ENCODE results near the gene ABRACL. TPM values are rescaled to one million over a fixed set of nuclear protein-coding genes. Genes with fewer than 3 reads are reported as not detected.
"Not testable (repeated sequence)": the region's sequence is repeated elsewhere in the genome, so short reads cannot be mapped to it uniquely, and the experiment has no call there.

The ABRACL gene
- total RNA-seq, 2 experiments from 2014 or later: 92.5 to 180 TPM

DNA sequence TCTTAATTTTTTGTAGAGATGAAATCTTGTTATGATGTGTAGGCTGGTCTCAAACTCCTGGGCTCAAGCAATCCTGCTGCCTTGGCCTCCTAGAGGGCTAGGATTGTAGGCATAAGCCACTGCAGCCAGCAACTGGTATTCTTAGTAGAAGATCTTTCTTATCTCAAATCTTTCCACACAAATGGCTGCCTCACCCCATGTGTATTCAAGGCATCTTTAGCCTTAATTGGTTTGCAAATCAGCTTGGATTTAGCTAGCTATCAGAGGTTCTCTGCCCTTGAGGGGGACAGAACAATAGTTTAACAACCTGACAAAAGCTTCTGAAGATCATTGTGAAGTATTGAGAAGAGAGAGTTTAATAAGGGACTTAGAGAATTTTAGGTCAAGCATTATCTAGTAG is 17.9 kb upstream of the ABRACL start:
- Mint-ChIP-seq H3K27me3 (no peaks in the 10 kb centered on the region), H3K4me3 (no peak overlapping the region), H3K4me1 (no peaks in the 10 kb centered on the region), H3K36me3 (ENCODE audit: low read depth) (no peaks in the 10 kb centered on the region), H3K27ac (no peak overlapping the region), H3K9me3 (ENCODE audit: low read depth) (no peaks in the 10 kb centered on the region)
- ATAC-seq (no peak), DNase-seq (no peak)
- ChIA-PET CTCF (interaction anchor here (2.1 kb wide), 1 partner anchor 22 kb away, joined by 6 read pairs; the partner anchor contains the start of gene REPS1), POLR2A (no interaction called here)
- intact Hi-C loops (cut with DNase I, micrococcal nuclease): no loop called here

DNA sequence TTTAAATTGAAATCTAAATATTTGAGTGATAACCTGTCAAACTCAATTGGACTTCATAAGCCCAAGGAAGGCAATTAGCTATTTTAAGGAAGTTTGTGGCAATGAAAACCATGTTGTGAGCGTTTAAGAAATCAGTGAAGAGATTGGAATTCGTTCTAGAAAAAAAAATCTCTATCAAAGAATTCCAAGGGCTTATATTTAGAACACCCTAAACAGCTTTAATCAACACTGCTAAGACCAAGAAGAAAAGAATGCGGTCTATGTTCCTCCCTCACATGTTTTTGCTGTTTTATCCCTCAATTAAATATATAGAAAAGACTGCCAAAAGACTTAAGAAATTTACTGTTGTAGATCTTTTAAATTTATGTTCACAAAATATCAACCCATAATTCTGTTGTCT is 16.6 kb upstream of the ABRACL start:
- DNase-seq: no peak

DNA sequence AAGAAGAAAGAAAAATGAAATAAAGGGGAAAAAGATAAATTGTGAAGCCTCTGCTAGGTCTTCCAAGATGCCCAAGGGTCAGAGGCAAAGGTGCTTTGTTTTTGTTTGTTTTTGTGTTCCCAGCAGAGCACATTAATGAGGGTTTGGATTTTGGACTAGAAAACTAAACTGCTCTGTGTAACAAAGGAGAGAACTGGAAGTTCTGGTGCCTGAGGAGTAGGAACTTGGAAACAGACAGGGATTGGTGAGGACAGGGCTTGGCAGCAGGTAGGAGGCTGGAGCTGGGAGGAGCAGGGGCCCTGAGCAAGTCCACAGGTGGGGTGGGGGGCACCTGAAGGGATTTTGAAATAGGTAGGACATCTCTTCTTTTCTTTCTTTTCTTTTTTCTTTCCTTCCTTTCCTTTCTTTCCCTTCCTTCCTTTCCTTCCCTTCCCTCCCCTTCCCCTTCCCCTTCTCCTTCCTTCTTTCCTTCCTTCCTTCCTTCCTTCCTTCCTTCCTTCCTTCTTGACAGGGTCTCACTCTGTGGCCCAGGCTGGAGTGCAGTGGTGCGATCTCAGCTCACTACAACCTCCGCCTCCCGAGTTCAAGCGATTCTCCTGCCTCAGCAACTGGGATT is 15.3 kb upstream of the ABRACL start:
- ChIA-PET CTCF (no interaction called here), POLR2A (no interaction called here)
- no peak for DNase-seq
- no peaks in the 10 kb centered on the region for H3K9me3 Mint-ChIP-seq (ENCODE audit: low read depth)
- ATAC-seq: no peak
- no peaks in the 10 kb centered on the region for H3K4me1 Mint-ChIP-seq
- H3K4me3 Mint-ChIP-seq: no peak overlapping the region
- no peak overlapping the region for H3K27ac Mint-ChIP-seq
- H3K36me3 Mint-ChIP-seq (ENCODE audit: low read depth): no peaks in the 10 kb centered on the region
- no peaks in the 10 kb centered on the region for H3K27me3 Mint-ChIP-seq
- intact Hi-C loops (cut with DNase I, micrococcal nuclease): no loop called here

More for the DNA sequence above, 16.6 kb upstream of the ABRACL start:
- intact Hi-C loops (cut with DNase I, micrococcal nuclease): no loop called here
- CTCF ChIA-PET: interaction anchor here (2.1 kb wide), 1 partner anchor 23 kb away, joined by 6 read pairs; the partner anchor contains the start of gene REPS1
- POLR2A ChIA-PET: no interaction called here
- Mint-ChIP-seq H3K4me3 (no peak overlapping the region), H3K36me3 (ENCODE audit: low read depth) (no peaks in the 10 kb centered on the region), H3K27me3 (no peaks in the 10 kb centered on the region), H3K27ac (no peak overlapping the region), H3K4me1 (no peaks in the 10 kb centered on the region), H3K9me3 (ENCODE audit: low read depth) (no peaks in the 10 kb centered on the region)
- no peak for ATAC-seq

DNA sequence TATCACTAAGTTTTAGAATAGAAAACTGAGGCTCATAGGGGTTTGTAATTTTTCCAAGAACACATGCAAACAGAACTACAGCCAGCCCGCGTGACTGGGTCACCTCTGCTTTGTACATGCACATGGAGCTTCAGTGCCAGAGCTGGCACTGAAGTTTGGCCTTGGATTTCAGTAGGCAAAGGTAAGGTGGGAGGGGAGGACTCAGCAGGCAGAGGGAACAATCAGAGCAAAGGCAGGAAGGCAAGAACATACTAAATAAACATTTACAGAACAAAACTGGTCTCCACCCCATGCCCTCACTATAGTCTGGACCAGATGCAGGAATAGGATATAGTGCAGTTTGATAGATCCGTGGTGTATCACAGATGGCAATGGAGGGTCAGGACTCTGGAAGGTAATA is 13.6 kb upstream of the ABRACL start:
- intact Hi-C loops (cut with DNase I, micrococcal nuclease): no loop called here
- POLR2A ChIA-PET: no interaction called here
- ATAC-seq (no peak), DNase-seq (no peak)
- CTCF ChIA-PET: interaction anchor here (1.0 to 1.6 kb wide), 2 partner anchors 11 to 26 kb away, joined by 4 read pairs; no protein-coding TSS in a partner anchor
- Mint-ChIP-seq H3K27ac (no peak overlapping the region), H3K9me3 (ENCODE audit: low read depth) (no peaks in the 10 kb centered on the region), H3K27me3 (no peaks in the 10 kb centered on the region), H3K4me3 (no peak overlapping the region), H3K4me1 (no peaks in the 10 kb centered on the region), H3K36me3 (ENCODE audit: low read depth) (no peaks in the 10 kb centered on the region)

GRCh38 chr6:139016337-139017213 is 12.0 kb upstream of the ABRACL start:
- POLR2A ChIA-PET: no interaction called here
- Mint-ChIP-seq H3K36me3 (ENCODE audit: low read depth) (no peaks in the 10 kb centered on the region), H3K4me3 (no peak overlapping the region), H3K4me1 (no peaks in the 10 kb centered on the region), H3K9me3 (ENCODE audit: low read depth) (no peaks in the 10 kb centered on the region), H3K27me3 (no peaks in the 10 kb centered on the region), H3K27ac (no peak overlapping the region)
- DNase-seq: no peak
- no peak for ATAC-seq
- intact Hi-C loops (cut with DNase I, micrococcal nuclease): no loop called here
- CTCF ChIA-PET: interaction anchor here (0.5 to 1.9 kb wide), 6 partner anchors 18 to 201 kb away, joined by 3 to 4 read pairs (median 3); no protein-coding TSS in a partner anchor

GRCh38 chr6:139017227-139017626 is 11.3 kb upstream of the ABRACL start:
- Mint-ChIP-seq H3K27ac (no peak overlapping the region), H3K4me3 (no peak overlapping the region), H3K27me3 (no peaks in the 10 kb centered on the region), H3K4me1 (no peaks in the 10 kb centered on the region), H3K36me3 (ENCODE audit: low read depth) (no peaks in the 10 kb centered on the region), H3K9me3 (ENCODE audit: low read depth) (no peaks in the 10 kb centered on the region)
- ATAC-seq (no peak), DNase-seq (no peak)
- intact Hi-C loops (cut with DNase I, micrococcal nuclease): no loop called here
- POLR2A ChIA-PET: no interaction called here
- CTCF ChIA-PET: interaction anchor here (1.1 to 1.9 kb wide), 2 partner anchors 18 to 45 kb away, joined by 3 to 4 read pairs; no protein-coding TSS in a partner anchor

DNA sequence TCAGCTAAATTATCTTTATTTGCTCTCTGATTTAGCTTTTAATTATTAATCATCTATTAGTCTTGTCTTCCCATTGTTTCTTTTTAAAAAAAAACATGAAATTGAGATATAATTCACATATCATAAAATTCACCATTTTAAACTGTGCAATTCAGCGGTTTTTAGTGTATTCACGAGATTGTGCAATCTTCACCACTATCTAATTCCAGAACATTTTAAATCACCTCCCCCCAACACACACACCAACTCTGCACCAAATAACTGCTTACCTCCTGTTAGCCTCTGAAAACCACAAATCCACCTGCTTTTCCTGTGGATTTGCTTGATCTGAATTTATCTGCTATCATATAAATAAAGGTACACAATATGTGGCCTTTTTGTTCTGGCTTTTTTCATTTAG is 8.8 kb upstream of the ABRACL start:
- H3K36me3 Mint-ChIP-seq (ENCODE audit: low read depth): no peaks in the 10 kb centered on the region
- H3K9me3 Mint-ChIP-seq (ENCODE audit: low read depth): no peaks in the 10 kb centered on the region
- POLR2A ChIA-PET: no interaction called here
- no peaks in the 10 kb centered on the region for H3K4me1 Mint-ChIP-seq
- H3K27me3 Mint-ChIP-seq: no peaks in the 10 kb centered on the region
- DNase-seq (no peak), ATAC-seq (no peak)
- H3K27ac Mint-ChIP-seq: no peak overlapping the region
- CTCF ChIA-PET: interaction anchor here (1.1 to 1.4 kb wide), 2 partner anchors 10 to 12 kb away, joined by 3 read pairs; no protein-coding TSS in a partner anchor
- intact Hi-C loops (cut with DNase I, micrococcal nuclease): loop anchor here in 1 of 2 experiments (2.0 kb wide), 1 partner anchor 27 kb away; no protein-coding TSS in a partner anchor
- H3K4me3 Mint-ChIP-seq: no peak overlapping the region

GRCh38 chr6:139020689-139021088 is 7.9 kb upstream of the ABRACL start:
- Mint-ChIP-seq H3K27me3 (no peaks in the 10 kb centered on the region), H3K9me3 (ENCODE audit: low read depth) (no peaks in the 10 kb centered on the region), H3K36me3 (ENCODE audit: low read depth) (no peaks in the 10 kb centered on the region), H3K4me3 (no peak overlapping the region), H3K4me1 (no peaks in the 10 kb centered on the region), H3K27ac (no peak overlapping the region)
- intact Hi-C loops (cut with DNase I, micrococcal nuclease): no loop called here
- ATAC-seq: no peak
- DNase-seq: no peak
- ChIA-PET CTCF (interaction anchor here (1.5 kb wide), 1 partner anchor 13 kb away, joined by 4 read pairs; no protein-coding TSS in a partner anchor), POLR2A (no interaction called here)

GRCh38 chr6:139025416-139025815 is 3.1 kb upstream of the ABRACL start:
- H3K27ac Mint-ChIP-seq; H3K4me3 Mint-ChIP-seq; ATAC-seq; CTCF ChIA-PET; DNase-seq; H3K9me3 Mint-ChIP-seq (ENCODE audit: low read depth); H3K36me3 Mint-ChIP-seq (ENCODE audit: low read depth); H3K27me3 Mint-ChIP-seq; POLR2A ChIA-PET; H3K4me1 Mint-ChIP-seq: not testable (repeated sequence)
- intact Hi-C loops (cut with DNase I, micrococcal nuclease): loop anchor here (5.0 kb wide), 6 partner anchors 87 to 347 kb away; partner anchors contain the start of gene CITED2 (in 1 of the 2)

GRCh38 chr6:139027620-139028182 is 844 bp upstream of the ABRACL start:
- ChIA-PET CTCF (interaction anchor here (0.6 to 1.5 kb wide), 4 partner anchors 73 to 292 kb away, joined by 3 to 4 read pairs (median 4); no protein-coding TSS in a partner anchor), POLR2A (interaction anchor here (0.6 to 0.9 kb wide), 2 partner anchors 39 to 114 kb away, joined by 3 read pairs; no protein-coding TSS in a partner anchor)
- Mint-ChIP-seq H3K27ac (peak overlapping the region; percentile 93), H3K27me3 (no peaks in the 10 kb centered on the region), H3K36me3 (ENCODE audit: low read depth) (peaks cover 2% of the 10 kb centered on the region), H3K4me1 (peaks cover 11% of the 10 kb centered on the region), H3K4me3 (no peak overlapping the region), H3K9me3 (ENCODE audit: low read depth) (no peaks in the 10 kb centered on the region)
- peak; percentile 75 for DNase-seq
- intact Hi-C loops (cut with DNase I, micrococcal nuclease): loop anchor here (1.0 to 5.0 kb wide), 16 partner anchors 33 to 347 kb away; partner anchors contain the start of genes CITED2 (in 2 of the 2), REPS1 (in 2 of the 2), CCDC28A (in 1 of the 2) and TXLNB (in 1 of the 2)
- peak; percentile 72 for ATAC-seq

DNA sequence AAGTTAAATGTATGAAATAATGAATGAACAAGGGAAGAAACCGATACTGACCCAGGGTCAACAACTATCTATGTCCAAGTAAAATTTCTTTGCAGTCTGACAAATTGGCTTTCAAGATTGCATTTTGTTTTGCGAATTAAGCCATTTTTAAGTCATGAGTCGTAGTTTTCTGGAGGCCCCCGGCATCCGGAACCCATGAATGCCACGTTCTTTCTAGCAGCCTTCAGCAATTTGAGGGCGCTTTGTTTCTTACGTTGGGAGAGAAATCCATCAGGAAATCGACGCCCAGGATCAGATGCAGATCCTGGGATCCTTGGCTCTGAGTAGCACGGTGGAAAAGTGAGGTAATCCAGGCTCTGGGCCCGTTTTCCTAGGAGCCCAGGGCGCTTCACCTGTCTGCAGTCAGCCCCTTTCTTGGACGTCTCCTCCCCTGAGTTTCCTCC is 309 bp upstream of the ABRACL start:
- ATAC-seq (peak; percentile 11), DNase-seq (no peak)
- POLR2A ChIA-PET: no interaction called here
- Mint-ChIP-seq H3K27ac (peak overlapping the region; percentile 93), H3K9me3 (ENCODE audit: low read depth) (no peaks in the 10 kb centered on the region), H3K4me3 (no peak overlapping the region), H3K4me1 (peaks cover 17% of the 10 kb centered on the region), H3K36me3 (ENCODE audit: low read depth) (peaks cover 5% of the 10 kb centered on the region), H3K27me3 (no peaks in the 10 kb centered on the region)
- intact Hi-C loops (cut with DNase I, micrococcal nuclease): loop anchor here (1.0 to 5.0 kb wide), 16 partner anchors 32 to 346 kb away; partner anchors contain the start of genes CITED2 (in 2 of the 2), REPS1 (in 2 of the 2), CCDC28A (in 1 of the 2) and TXLNB (in 1 of the 2)
- CTCF ChIA-PET: interaction anchor here (1.0 kb wide), 1 partner anchor 74 kb away, joined by 4 read pairs; no protein-coding TSS in a partner anchor
